NT2/D1 (cell line): ENCODE results near the gene CTIF.

Source experiments
- YY1 ChIP-seq: IDR thresholded peaks from 2 replicates; pipeline ENCODE4 v1.6.1; 2011; ENCODE audit not compliant: insufficient read length, insufficient read depth
- ZNF274 ChIP-seq: IDR thresholded peaks from 2 replicates; pipeline ENCODE4 v1.6.1; 2011; ENCODE audit warnings: mild to moderate bottlenecking, low read depth, low read length

GRCh38 chr18:48797841-48798255, 259.0 kb downstream of the CTIF start:
- no peak for TF ChIP-seq ZNF274
- no peak for TF ChIP-seq YY1
